Mucosa of descending colon (tissue), 3 donors: ENCODE measurements around the gene PDE8A. TPM values are rescaled to one million over a fixed set of nuclear protein-coding genes. Genes with fewer than 3 reads are reported as not detected.
"Not testable (repeated sequence)": the region's sequence is repeated elsewhere in the genome, so short reads cannot be mapped to it uniquely, and the experiment has no call there.

ENCODE experiments used
- ATAC-seq: fragments of 200-7000 bp; cut with Tn5 transposase; one replicate; pipeline ENCODE4 v1.9.1; 2020; ENCODE audit warnings: mild to moderate bottlenecking, moderate library complexity
- DNase-seq, 3 donors: peaks; one replicate each; pipeline ENCODE4 v3.0.0-alpha.2; 2020
- H3K36me3 ChIP-seq: fragments of 200-600 bp; one replicate; pipeline ENCODE4 v1.8.0; 2021; ENCODE audit warnings: low read depth, mild to moderate bottlenecking
- H3K4me1 ChIP-seq: fragments of 200-600 bp; one replicate; pipeline ENCODE4 v1.8.0; 2021; ENCODE audit warnings: low read depth, mild to moderate bottlenecking
- H3K4me3 ChIP-seq: fragments of 200-600 bp; one replicate; pipeline ENCODE4 v1.8.0; 2021; ENCODE audit warnings: mild to moderate bottlenecking
- H3K9me3 ChIP-seq: fragments of 200-600 bp; one replicate; pipeline ENCODE4 v1.8.0; 2021; ENCODE audit warnings: mild to moderate bottlenecking
- CTCF ChIP-seq: fragments of 200-600 bp; IDR thresholded peaks from one replicate; pipeline ENCODE4 v1.8.0; 2022; ENCODE audit warnings: antibody characterized with exemption, mild to moderate bottlenecking
- intact Hi-C, 2 donors: fragments of 100-400 bp; cut with DNase I in 1 of 2; cut with micrococcal nuclease in 1 of 2; formaldehyde crosslinking; loops; one replicate each; pipeline versions ENCODE4 v1.11.0 to v1.11.1; 2022; cut with DNase I, micrococcal nuclease
- total RNA-seq, 3 donors: library from RNA; stranded (reverse); fragmentation: NEBNext Ultra II Directional in 2 of 3; extraction: Animal tissue kit (Norgen Biotek cat#: 25700) in 2 of 3; gene quantifications; one replicate each; pipeline versions ENCODE4 v1.2.1 to v1.2.4, GENCODE V29; 2021 to 2023
- donor health status: DM: no; HTN: no; CAD: no; lungs with moderate emphysema.
- donor health status: DM: no; HTN: no; CAD: no.
- donor health status: DM: no; HTN: yes; CAD: no.

The PDE8A gene
- total RNA-seq, 3 donors from 2014 or later = 79.7 to 117 (median 98.3) TPM

- H3K4me1 ChIP-seq = no peaks in the 10 kb centered on the region
- no peaks in the 10 kb centered on the region for H3K9me3 ChIP-seq
- DNase-seq (no peak), ATAC-seq (peak; percentile 43)
- H3K4me3 ChIP-seq = no peak overlapping the region
- intact Hi-C loops = no loop called here
- H3K36me3 ChIP-seq = no peaks in the 10 kb centered on the region
- no peak for TF ChIP-seq CTCF
These were observed 196.7 kb downstream of the PDE8A start for GRCh38 chr15:85178308-85178707.

GRCh38 chr15:85179700-85180099 is 198.0 kb downstream of the PDE8A start:
- DNase-seq (no peak), ATAC-seq (no peak)
- intact Hi-C loops = no loop called here
- no peaks in the 10 kb centered on the region for H3K36me3 ChIP-seq
- H3K4me3 ChIP-seq = no peak overlapping the region
- H3K4me1 ChIP-seq = no peaks in the 10 kb centered on the region
- H3K9me3 ChIP-seq = no peaks in the 10 kb centered on the region
- TF ChIP-seq CTCF = no peak

- ATAC-seq, H3K4me3 ChIP-seq, H3K9me3 ChIP-seq, H3K4me1 ChIP-seq, H3K36me3 ChIP-seq, DNase-seq, intact Hi-C loops: not testable (repeated sequence)
These were observed 203.7 kb downstream of the PDE8A start for GRCh38 chr15:85185350-85185749.

GRCh38 chr15:85188171-85188577 is 206.5 kb downstream of the PDE8A start:
- intact Hi-C loops = not testable (repeated sequence)

More at GRCh38 chr15:85188171-85188577, 206.5 kb downstream of the PDE8A start:
- not testable (repeated sequence) for H3K4me3 ChIP-seq, DNase-seq, H3K9me3 ChIP-seq, H3K36me3 ChIP-seq, ATAC-seq, H3K4me1 ChIP-seq

Other genes starting within 250 kb of the PDE8A start
- gene ZNF592, start 233.3 kb upstream of the PDE8A start, total RNA-seq = 10 to 100 TPM; 29.4 to 35.3 (median 33.4) TPM
- 10 to 100 TPM in 1 of 3 donors, 1 to 10 TPM in 2; 1.3 to 15.3 (median 1.9) TPM for gene ALPK3, start 164.5 kb upstream of the PDE8A start, total RNA-seq
- not detected for gene SLC28A1, start 97.2 kb upstream of the PDE8A start, total RNA-seq